Skeletal muscle satellite cell (primary cell): ENCODE results near the gene TOP2A.

Experiments
- H3K27me3 ChIP-seq: 2 replicates; pipeline ENCODE4 v1.7.0; 2013; ENCODE audit warnings: low read length; ENCODE audit not compliant: control insufficient read depth, insufficient read depth
- H3K36me3 ChIP-seq: 2 replicates; pipeline ENCODE4 v1.7.0; 2013; ENCODE audit warnings: mild to moderate bottlenecking, control low read depth, low read length; ENCODE audit not compliant: insufficient read depth
- H3K4me1 ChIP-seq: 2 replicates; pipeline ENCODE4 v1.7.0; 2013; ENCODE audit warnings: low read length; ENCODE audit not compliant: control insufficient read depth, insufficient read depth
- H3K4me2 ChIP-seq: 2 replicates; pipeline ENCODE4 v1.7.0; 2013; ENCODE audit warnings: mild to moderate bottlenecking, low read length
- H3K4me3 ChIP-seq: 2 replicates; pipeline ENCODE4 v1.7.0; 2013; ENCODE audit warnings: low read length
- H3K9ac ChIP-seq: 2 replicates; pipeline ENCODE4 v1.7.0; 2013; ENCODE audit warnings: mild to moderate bottlenecking, low read depth, low read length, moderate library complexity
- H3K9me3 ChIP-seq: replicated peaks from 2 replicates; pipeline ENCODE4 v1.7.0; 2013; ENCODE audit warnings: mild to moderate bottlenecking, control low read depth, low read length

Gene TOP2A

DNA sequence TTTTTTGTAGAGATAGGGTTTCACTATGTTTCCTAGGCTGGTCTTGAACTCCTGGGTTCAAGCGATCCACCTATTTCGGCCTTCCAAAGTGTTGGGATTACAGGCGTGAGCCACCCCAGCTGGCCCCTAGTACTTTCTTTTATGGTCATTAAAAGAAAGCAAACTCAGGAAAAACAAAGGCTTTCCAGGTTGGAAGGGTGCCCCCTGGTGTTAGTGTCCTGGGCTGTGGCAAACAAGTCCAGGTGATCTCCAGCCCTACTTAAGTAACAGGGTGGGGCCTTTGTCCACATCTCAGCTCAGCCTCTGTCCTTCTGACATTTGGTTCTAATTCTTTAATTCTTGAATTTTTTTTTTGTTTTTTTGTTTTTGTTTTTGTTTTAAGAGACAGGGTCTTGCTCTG lies 32.5 kb upstream of the TOP2A start:
- no peak overlapping the region for H3K9ac ChIP-seq
- H3K4me2 ChIP-seq: no peak overlapping the region
- H3K4me3 ChIP-seq: no peak overlapping the region
- no peaks in the 10 kb centered on the region for H3K27me3 ChIP-seq
- H3K9me3 ChIP-seq: no peaks in the 10 kb centered on the region
- peaks cover 78% of the 10 kb centered on the region for H3K4me1 ChIP-seq
- peaks cover 71% of the 10 kb centered on the region for H3K36me3 ChIP-seq

DNA sequence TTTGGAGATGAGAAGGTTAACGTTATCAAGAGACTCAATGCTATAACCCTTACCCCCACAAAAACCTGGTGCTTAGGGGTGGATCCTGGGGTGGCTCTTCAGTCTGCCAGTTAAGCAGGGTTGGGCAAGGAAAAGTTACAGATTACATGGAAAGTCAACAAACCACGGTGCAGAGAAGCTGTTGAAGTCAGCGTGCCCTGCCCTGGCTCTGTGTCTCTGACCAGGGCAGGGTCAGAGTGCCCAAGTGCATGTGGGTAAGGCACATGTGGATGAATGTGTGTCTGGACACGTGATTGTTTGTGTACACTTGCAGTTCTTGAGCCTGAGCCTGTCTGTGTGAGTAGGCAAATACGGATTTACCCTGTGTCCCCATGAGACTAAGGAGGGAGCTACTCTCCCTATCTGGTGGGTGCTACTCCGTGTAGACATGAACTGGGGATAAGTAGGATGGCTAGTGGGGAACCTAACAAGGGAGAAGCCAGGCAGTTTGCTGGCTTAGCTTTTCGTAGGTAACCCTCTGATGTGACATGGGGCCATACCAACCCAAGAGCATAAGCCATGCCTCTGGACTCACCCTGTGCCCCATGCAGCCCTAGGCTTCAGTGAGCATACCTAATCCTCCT lies 31.1 kb upstream of the TOP2A start:
- peaks cover 68% of the 10 kb centered on the region for H3K4me1 ChIP-seq

DNA sequence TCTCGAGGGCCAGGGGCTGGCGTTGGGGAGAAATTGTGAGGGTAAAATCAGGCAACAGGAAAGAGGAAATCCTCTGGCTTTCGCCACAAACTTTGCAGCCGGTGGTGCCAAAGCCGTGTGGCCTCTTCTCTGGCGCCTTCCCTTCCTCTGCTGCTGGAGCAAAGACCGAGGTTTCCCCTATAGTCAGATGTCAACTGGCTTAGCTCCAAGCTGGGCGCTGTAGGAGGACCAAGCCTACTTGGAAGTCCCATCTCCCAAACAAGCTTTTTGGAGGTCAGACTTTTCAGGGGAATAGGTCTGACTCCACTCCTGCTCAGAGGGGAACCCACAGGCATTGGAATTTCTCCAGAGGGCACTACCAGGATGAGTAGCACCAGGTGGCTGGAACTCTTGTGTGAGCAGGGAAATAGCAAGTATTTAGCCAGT lies 30.5 kb upstream of the TOP2A start:
- H3K9ac ChIP-seq: peak overlapping the region; percentile 57
- H3K4me2 ChIP-seq: peak overlapping the region; percentile 76
- no peaks in the 10 kb centered on the region for H3K9me3 ChIP-seq
- H3K36me3 ChIP-seq: peaks cover 52% of the 10 kb centered on the region
- H3K4me3 ChIP-seq: peak overlapping the region; percentile 60
- no peaks in the 10 kb centered on the region for H3K27me3 ChIP-seq
- peaks cover 66% of the 10 kb centered on the region for H3K4me1 ChIP-seq

More for the DNA sequence above, 31.1 kb upstream of the TOP2A start:
- Histone ChIP-seq H3K4me3 (peak overlapping the region; percentile 60), H3K36me3 (peaks cover 57% of the 10 kb centered on the region), H3K4me2 (peak overlapping the region; percentile 76), H3K9ac (no peak overlapping the region), H3K27me3 (no peaks in the 10 kb centered on the region), H3K9me3 (no peaks in the 10 kb centered on the region)

DNA sequence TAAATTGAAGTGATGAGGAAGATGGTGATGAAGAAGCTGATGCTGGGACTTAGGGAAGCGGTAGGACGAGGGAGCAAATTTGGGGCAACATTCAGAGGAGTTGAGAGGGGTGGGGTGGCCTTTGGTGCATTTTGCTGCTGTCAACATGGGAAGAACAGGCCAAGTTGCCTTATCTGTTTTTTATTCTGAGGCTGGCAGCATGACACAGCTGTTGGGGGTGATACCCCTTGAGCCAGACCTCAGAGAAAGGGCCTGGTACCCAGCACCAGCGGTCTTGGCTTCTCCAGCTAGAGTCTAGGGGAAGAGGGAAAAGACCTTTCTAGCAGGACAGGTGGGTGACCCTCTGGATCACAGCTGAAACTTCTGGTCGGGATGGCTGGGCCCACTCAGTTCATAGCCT lies 30.1 kb upstream of the TOP2A start:
- no peaks in the 10 kb centered on the region for H3K9me3 ChIP-seq
- H3K4me3 ChIP-seq: peak overlapping the region; percentile 60
- peaks cover 65% of the 10 kb centered on the region for H3K4me1 ChIP-seq
- H3K36me3 ChIP-seq: peaks cover 48% of the 10 kb centered on the region
- H3K4me2 ChIP-seq: peak overlapping the region; percentile 76
- H3K27me3 ChIP-seq: no peaks in the 10 kb centered on the region
- peak overlapping the region; percentile 57 for H3K9ac ChIP-seq

DNA sequence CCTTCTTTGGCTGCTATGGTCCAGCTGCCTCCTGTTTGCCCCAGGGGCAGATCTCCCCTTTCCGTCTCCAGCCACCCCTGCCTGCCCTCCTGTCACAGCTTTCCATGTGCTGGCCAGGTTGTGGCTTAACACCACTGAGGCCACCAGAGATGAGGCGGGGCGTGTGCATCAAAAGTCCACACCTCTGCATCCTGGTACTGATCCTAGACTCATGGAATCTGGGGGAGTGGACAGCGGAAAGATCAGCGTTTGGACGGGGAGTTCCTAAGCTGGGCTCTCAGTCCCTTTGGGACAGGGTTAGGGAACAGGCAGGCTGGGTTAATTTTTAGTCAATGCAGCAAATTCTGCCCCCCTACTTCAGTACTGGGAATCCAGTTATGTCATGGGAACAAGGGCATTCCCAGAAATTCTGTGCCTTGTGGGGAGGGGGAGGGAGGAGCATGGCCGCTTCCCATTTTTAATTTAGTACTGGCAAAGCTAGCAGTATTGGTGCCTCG lies 29.5 kb upstream of the TOP2A start:
- Histone ChIP-seq H3K4me1 (peaks cover 64% of the 10 kb centered on the region), H3K4me2 (peak overlapping the region; percentile 76), H3K27me3 (no peaks in the 10 kb centered on the region), H3K36me3 (peaks cover 42% of the 10 kb centered on the region), H3K9ac (peak overlapping the region; percentile 57), H3K9me3 (no peaks in the 10 kb centered on the region), H3K4me3 (peak overlapping the region; percentile 60)

DNA sequence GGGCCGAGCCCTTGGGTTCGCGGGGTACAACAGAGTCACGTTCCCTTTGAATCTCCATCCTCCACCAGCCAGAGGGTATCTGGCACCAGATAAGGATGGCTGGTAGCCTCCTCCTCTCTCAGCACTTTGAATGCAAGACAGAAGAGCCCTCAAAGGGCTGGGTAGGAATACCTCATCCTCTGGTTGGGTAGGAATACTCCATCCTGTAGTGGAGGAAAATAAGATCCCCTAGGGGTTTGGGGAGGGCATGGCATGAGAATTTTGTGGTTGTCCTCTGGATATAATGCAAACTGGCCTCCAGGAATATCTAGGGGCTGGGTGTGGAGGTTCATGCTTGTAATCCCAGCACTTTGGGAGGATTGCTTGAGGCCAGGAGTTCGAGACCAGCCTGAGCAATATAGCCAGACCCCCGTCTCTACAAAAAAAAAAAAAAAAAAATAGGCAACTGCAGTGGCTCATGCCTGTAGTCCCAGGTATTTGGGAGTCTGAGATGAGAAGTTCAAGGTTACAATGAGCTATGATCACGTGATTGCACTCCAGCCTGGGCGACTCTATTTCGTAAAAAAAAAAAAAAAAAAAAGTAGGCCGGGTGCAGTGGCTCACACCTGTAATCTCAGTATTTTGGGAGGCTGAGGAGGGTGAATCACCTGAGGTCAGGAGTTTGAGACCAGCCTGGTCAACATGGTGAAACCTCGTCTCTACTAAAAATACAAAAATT lies 28.2 kb upstream of the TOP2A start:
- H3K9ac ChIP-seq: peak overlapping the region; percentile 93
- H3K36me3 ChIP-seq: peaks cover 36% of the 10 kb centered on the region
- peak overlapping the region; percentile 76 for H3K4me2 ChIP-seq
- no peaks in the 10 kb centered on the region for H3K9me3 ChIP-seq
- H3K4me1 ChIP-seq: peaks cover 51% of the 10 kb centered on the region
- H3K4me3 ChIP-seq: peak overlapping the region; percentile 81
- no peaks in the 10 kb centered on the region for H3K27me3 ChIP-seq

DNA sequence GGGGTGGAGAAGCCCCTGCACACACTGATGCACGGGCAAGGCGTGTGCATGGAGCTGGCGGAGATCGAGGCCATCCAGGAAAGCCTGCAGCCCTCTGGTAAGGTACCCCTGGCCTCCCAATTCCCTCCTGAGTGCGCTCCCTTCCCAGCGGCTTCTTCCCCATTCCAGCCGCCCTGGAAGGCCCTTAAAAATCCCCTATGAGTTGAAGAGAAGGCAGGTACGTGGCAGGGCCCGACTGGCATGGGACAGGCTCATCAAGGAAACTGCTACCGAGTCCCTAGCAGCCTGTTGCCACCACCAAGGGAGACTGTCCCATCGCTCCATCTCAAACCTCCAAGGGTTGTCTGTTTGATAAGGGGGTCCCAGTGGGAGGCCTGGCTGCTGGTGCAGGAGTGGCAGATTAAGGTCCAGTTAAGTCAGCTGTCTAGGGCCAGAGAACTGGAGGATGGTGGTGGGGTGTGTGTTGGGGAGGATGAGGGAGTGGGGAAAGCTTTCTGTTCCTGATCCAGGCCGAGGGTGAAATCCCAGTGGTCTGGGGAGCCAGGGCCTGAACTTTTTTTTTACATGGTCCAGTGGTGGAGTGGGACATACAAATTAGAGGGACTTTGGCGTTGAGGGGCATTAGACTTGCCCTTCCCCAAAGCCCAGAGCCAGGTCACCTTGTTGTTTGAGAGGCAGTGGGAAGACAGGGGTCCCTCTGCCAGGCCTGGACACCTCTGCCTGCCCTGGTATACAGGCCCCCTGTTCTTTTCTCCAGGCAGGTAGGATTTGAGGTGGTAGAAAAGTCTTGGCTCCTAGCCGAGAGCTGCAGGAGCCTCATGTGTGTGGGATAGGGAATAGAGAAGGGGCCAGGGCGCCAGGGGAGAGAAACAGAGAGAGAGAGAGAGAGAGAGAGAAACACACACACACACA lies 26.5 kb upstream of the TOP2A start:
- H3K9ac ChIP-seq: peak overlapping the region; percentile 93
- H3K36me3 ChIP-seq: peaks cover 28% of the 10 kb centered on the region
- H3K9me3 ChIP-seq: no peaks in the 10 kb centered on the region
- peaks cover 45% of the 10 kb centered on the region for H3K4me1 ChIP-seq
- H3K27me3 ChIP-seq: no peaks in the 10 kb centered on the region
- peak overlapping the region; percentile 76 for H3K4me2 ChIP-seq
- peak overlapping the region; percentile 81 for H3K4me3 ChIP-seq

DNA sequence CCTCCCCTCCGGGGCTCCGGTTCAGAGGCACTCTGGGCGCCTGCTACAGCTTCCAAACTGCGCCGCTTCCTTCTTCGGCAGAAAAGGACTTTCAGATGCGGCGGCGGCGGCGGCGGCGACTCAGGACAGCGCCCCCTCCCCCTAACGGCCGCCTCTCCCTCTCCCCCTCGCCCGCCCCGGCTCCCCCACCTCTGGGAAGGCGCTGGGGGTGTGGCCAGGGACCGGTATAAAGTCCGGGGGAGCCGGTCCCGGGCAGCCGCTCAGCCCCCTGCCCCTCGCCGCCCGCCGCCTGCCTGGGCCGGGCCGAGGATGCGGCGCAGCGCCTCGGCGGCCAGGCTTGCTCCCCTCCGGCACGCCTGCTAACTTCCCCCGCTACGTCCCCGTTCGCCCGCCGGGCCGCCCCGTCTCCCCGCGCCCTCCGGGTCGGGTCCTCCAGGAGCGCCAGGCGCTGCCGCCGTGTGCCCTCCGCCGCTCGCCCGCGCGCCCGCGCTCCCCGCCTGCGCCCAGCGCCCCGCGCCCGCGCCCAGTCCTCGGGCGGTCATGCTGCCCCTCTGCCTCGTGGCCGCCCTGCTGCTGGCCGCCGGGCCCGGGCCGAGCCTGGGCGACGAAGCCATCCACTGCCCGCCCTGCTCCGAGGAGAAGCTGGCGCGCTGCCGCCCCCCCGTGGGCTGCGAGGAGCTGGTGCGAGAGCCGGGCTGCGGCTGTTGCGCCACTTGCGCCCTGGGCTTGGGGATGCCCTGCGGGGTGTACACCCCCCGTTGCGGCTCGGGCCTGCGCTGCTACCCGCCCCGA lies 25.7 kb upstream of the TOP2A start, which contains the start of gene IGFBP4:
Gene IGFBP4 (plus strand): TSS at position 255 of the 792 bp plus-strand sequence. CDS start 286 bp downstream, at position 541.
- Histone ChIP-seq H3K36me3 (peaks cover 20% of the 10 kb centered on the region), H3K4me3 (peak within 1 kb of the TSS; percentile 81), H3K27me3 (no peaks in the 10 kb centered on the region), H3K9ac (peak within 1 kb of the TSS; percentile 93), H3K4me2 (peak within 1 kb of the TSS; percentile 76), H3K9me3 (no peaks in the 10 kb centered on the region), H3K4me1 (peaks cover 36% of the 10 kb centered on the region)

DNA sequence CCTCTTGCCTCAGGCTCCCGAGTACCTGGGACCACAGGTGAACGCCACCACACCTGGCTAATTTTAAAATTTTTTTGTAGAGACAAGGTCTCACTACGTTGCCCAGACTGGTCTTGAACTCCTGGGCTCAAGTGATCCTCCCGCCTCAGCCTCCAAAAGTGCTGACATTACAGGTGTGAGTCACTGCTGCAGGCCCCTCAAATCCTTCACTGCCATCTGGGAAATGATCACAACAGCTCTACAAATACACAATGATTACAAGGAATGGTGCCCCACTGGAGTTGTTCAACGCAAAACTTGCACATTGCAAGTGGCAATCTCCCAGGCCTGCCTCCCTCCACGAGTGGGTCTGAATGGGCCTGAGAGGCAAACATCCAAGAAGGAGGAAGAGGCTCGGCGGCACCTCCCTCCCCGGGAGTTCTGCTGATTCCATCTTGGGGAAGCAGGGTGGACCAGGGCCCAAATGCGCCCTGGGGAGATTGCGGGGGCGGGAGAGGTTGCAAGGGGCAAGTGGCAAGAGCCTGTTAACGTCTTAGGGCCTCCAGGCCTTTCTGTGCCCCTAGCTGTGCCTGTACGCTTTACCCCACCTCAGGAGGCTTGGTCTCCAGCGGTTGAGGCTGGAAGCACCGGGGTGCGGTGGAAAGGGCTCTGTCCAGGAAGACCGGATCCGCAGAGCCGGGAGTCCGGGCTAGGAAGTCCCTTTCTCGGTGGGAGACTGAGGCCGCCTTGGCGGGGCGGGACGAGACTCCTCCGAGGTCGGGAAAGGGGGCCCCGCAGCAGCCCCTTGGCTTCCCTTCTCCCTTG lies 24.9 kb upstream of the TOP2A start:
- no peaks in the 10 kb centered on the region for H3K27me3 ChIP-seq
- H3K36me3 ChIP-seq: peaks cover 16% of the 10 kb centered on the region
- H3K4me1 ChIP-seq: peaks cover 30% of the 10 kb centered on the region
- H3K4me2 ChIP-seq: peak overlapping the region; percentile 76
- H3K9me3 ChIP-seq: no peaks in the 10 kb centered on the region
- H3K4me3 ChIP-seq: peak overlapping the region; percentile 81
- peak overlapping the region; percentile 93 for H3K9ac ChIP-seq

DNA sequence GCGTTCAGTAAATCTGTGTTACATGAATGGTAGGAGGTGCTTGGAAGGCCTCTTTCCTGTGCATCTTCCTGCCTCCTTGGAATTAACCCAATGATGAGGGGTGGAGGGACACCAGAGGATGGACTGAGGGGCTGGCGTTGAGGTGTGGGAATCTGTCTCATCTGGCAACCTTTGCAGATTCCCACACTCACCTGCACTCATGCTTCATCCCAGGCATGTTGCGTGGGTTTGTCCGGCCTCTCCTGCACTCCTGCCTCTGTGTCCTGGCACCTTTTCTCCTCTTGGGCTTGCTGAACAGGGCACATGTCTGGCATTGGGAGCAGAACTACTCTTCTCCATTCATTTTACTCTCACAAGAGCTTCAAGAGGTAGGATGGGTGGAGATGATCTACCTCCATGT lies 22.5 kb upstream of the TOP2A start:
- Histone ChIP-seq H3K9me3 (no peaks in the 10 kb centered on the region), H3K36me3 (no peaks in the 10 kb centered on the region), H3K4me1 (peaks cover 18% of the 10 kb centered on the region), H3K9ac (no peak overlapping the region), H3K27me3 (no peaks in the 10 kb centered on the region), H3K4me2 (no peak overlapping the region), H3K4me3 (no peak overlapping the region)
